Dedifferentiated amniotic fluid mesenchymal stem cell (primary cell): ENCODE data around the gene ATG7.

Source experiments
- DNase-seq: peaks from one replicate; pipeline ENCODE4 v3.0.0-alpha.2; 2016; ENCODE audit errors: extremely low spot score

Gene ATG7

GRCh38 chr3:11551036-11551435 is 278.8 kb downstream of the ATG7 start:
- no peak for DNase-seq

- DNase-seq, result no peak
Observed at GRCh38 chr3:11552289-11553264, 280.4 kb downstream of the ATG7 start.

- no peak for DNase-seq
Observed at GRCh38 chr3:11553436-11554235, 281.4 kb downstream of the ATG7 start.

- no peak for DNase-seq
Observed at GRCh38 chr3:11554236-11554610, 282.0 kb downstream of the ATG7 start.

- no peak for DNase-seq
Observed at GRCh38 chr3:11554666-11555065, 282.5 kb downstream of the ATG7 start.

GRCh38 chr3:11555211-11555782 is 283.1 kb downstream of the ATG7 start:
- no peak for DNase-seq

GRCh38 chr3:11555881-11556633 is 283.9 kb downstream of the ATG7 start:
- no peak for DNase-seq

GRCh38 chr3:11556851-11557644 is 284.9 kb downstream of the ATG7 start:
- peak; percentile 27 for DNase-seq

- DNase-seq, result peak; percentile 53
Observed at GRCh38 chr3:11558002-11558401, 285.8 kb downstream of the ATG7 start.

- no peak for DNase-seq
Observed at GRCh38 chr3:11558411-11558903, 286.3 kb downstream of the ATG7 start.

GRCh38 chr3:11558918-11559815 is 287.0 kb downstream of the ATG7 start:
- no peak for DNase-seq

- DNase-seq, result no peak
Observed at GRCh38 chr3:11559816-11560633, 287.8 kb downstream of the ATG7 start.

- no peak for DNase-seq
Observed at GRCh38 chr3:11560746-11561145, 288.5 kb downstream of the ATG7 start.

GRCh38 chr3:11562277-11562881 is 290.2 kb downstream of the ATG7 start:
- no peak for DNase-seq

GRCh38 chr3:11563159-11563864 is 291.1 kb downstream of the ATG7 start:
- DNase-seq, result no peak

- DNase-seq, result no peak
Observed at GRCh38 chr3:11563865-11564185, 291.6 kb downstream of the ATG7 start.

GRCh38 chr3:11564577-11565001 is 292.4 kb downstream of the ATG7 start:
- DNase-seq, result no peak

- DNase-seq, result no peak
Observed at GRCh38 chr3:11565072-11565471, 292.9 kb downstream of the ATG7 start.
